DOHH2 (cell line): ENCODE data around the gene CES4A.

ENCODE experiments used
- H3F3A ChIP-seq: fragments of 200-600 bp; sonication (generic), shearing (Covaris generic); 2 replicates; pipeline ENCODE4 v1.6.0; 2016; ENCODE audit warnings: antibody characterized with exemption, mild to moderate bottlenecking; ENCODE audit not compliant: control insufficient read depth, insufficient read depth
- H3K27ac ChIP-seq: fragments of 200-600 bp; sonication (generic); 2 replicates; pipeline ENCODE4 v1.5.1; 2014; ENCODE audit warnings: low read depth, mild to moderate bottlenecking, low read length, moderate library complexity
- H3K27me3 ChIP-seq: fragments of 200-600 bp; sonication (generic); 2 replicates; pipeline ENCODE4 v1.6.1; 2014; ENCODE audit warnings: mild to moderate bottlenecking, low read length, mixed read lengths; ENCODE audit not compliant: control insufficient read depth
- H3K36me3 ChIP-seq: fragments of 200-600 bp; sonication (generic); 2 replicates; pipeline ENCODE4 v1.6.1; 2014; ENCODE audit warnings: mild to moderate bottlenecking, low read length, moderate library complexity, mixed read lengths; ENCODE audit not compliant: control insufficient read depth
- H3K4me1 ChIP-seq: fragments of 200-600 bp; sonication (generic); 2 replicates; pipeline ENCODE4 v1.6.1; 2014; ENCODE audit warnings: mild to moderate bottlenecking, low read length, mixed read lengths; ENCODE audit not compliant: control insufficient read depth
- H3K4me2 ChIP-seq: fragments of 200-600 bp; sonication (generic); 2 replicates; pipeline ENCODE4 v1.6.0; 2014; ENCODE audit warnings: mild to moderate bottlenecking, low read length, moderate library complexity
- H3K4me3 ChIP-seq: fragments of 200-600 bp; sonication (generic); 2 replicates; pipeline ENCODE4 v1.5.1; 2014; ENCODE audit warnings: mild to moderate bottlenecking, low read length, mixed read lengths
- H3K79me2 ChIP-seq: fragments of 200-600 bp; sonication (generic); 2 replicates; pipeline ENCODE4 v1.6.1; 2014; ENCODE audit warnings: mild to moderate bottlenecking, low read length, mixed read lengths; ENCODE audit not compliant: control insufficient read depth
- H3K9me2 ChIP-seq: fragments of 200-600 bp; sonication (generic); replicated peaks from 2 replicates; pipeline ENCODE4 v1.6.1; 2014; ENCODE audit warnings: mild to moderate bottlenecking, low read length, mixed read lengths; ENCODE audit not compliant: control insufficient read depth
- H3K9me3 ChIP-seq: fragments of 200-600 bp; sonication (generic); 2 replicates; pipeline ENCODE4 v1.6.1; 2014; ENCODE audit warnings: antibody characterized with exemption, low read length, mixed read lengths; ENCODE audit not compliant: control insufficient read depth, insufficient read depth
- H4K20me1 ChIP-seq: fragments of 200-600 bp; sonication (generic); 2 replicates; pipeline ENCODE4 v1.6.0; 2014; ENCODE audit warnings: low read depth, mild to moderate bottlenecking, antibody characterized with exemption, low read length, moderate library complexity; ENCODE audit not compliant: control insufficient read depth, insufficient read depth
- EZH2phosphoT487 ChIP-seq: fragments of 200-600 bp; sonication (generic); IDR thresholded peaks from 2 replicates; pipeline ENCODE4 v1.6.1; 2017; ENCODE audit warnings: borderline replicate concordance, mild to moderate bottlenecking, antibody characterized with exemption, low read length, moderate library complexity, mixed read lengths
- TF ChIP-seq, protein P1 (sequence below): fragments of 200-600 bp; sonication (generic); IDR thresholded peaks from one replicate; pipeline ENCODE4 v1.5.1; 2014; ENCODE audit warnings: antibody characterized with exemption, mild to moderate bottlenecking, low read depth, low read length; ENCODE audit not compliant: poor library complexity, severe bottlenecking

Gene CES4A

GRCh38 chr16:67019171-67019570 lies 30.8 kb downstream of the CES4A start:
- Histone ChIP-seq H3K4me2 (no peak overlapping the region), H3K79me2 (no peaks in the 10 kb centered on the region), H3F3A (peaks cover 3% of the 10 kb centered on the region; the same call in 1 of the 2 replicates), H3K4me3 (no peak overlapping the region), H3K27me3 (peaks cover 8% of the 10 kb centered on the region; the same call in 1 of the 2 replicates), H3K9me2 (no peaks in the 10 kb centered on the region), H3K36me3 (no peaks in the 10 kb centered on the region), H3K4me1 (peaks cover 17% of the 10 kb centered on the region), H3K27ac (no peak overlapping the region), H3K9me3 (no peaks in the 10 kb centered on the region), H4K20me1 (no peaks in the 10 kb centered on the region)
- no peak for TF ChIP-seq EZH2phosphoT487
- TF ChIP-seq, protein P1, sequence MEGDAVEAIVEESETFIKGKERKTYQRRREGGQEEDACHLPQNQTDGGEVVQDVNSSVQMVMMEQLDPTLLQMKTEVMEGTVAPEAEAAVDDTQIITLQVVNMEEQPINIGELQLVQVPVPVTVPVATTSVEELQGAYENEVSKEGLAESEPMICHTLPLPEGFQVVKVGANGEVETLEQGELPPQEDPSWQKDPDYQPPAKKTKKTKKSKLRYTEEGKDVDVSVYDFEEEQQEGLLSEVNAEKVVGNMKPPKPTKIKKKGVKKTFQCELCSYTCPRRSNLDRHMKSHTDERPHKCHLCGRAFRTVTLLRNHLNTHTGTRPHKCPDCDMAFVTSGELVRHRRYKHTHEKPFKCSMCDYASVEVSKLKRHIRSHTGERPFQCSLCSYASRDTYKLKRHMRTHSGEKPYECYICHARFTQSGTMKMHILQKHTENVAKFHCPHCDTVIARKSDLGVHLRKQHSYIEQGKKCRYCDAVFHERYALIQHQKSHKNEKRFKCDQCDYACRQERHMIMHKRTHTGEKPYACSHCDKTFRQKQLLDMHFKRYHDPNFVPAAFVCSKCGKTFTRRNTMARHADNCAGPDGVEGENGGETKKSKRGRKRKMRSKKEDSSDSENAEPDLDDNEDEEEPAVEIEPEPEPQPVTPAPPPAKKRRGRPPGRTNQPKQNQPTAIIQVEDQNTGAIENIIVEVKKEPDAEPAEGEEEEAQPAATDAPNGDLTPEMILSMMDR, result no peak

GRCh38 chr16:67021321-67021720 lies 32.9 kb downstream of the CES4A start:
- Histone ChIP-seq H3K27ac (no peak overlapping the region), H4K20me1 (no peaks in the 10 kb centered on the region), H3K4me3 (no peak overlapping the region), H3K27me3 (no peaks in the 10 kb centered on the region), H3K4me1 (peaks cover 17% of the 10 kb centered on the region), H3K36me3 (no peaks in the 10 kb centered on the region), H3K79me2 (no peaks in the 10 kb centered on the region), H3K9me2 (no peaks in the 10 kb centered on the region), H3K4me2 (no peak overlapping the region), H3F3A (no peaks in the 10 kb centered on the region), H3K9me3 (no peaks in the 10 kb centered on the region)
- no peak for TF ChIP-seq EZH2phosphoT487
- TF ChIP-seq, protein P1, result no peak

GRCh38 chr16:67022531-67023214 lies 34.3 kb downstream of the CES4A start:
- H3K27ac ChIP-seq, result no peak overlapping the region
- TF ChIP-seq EZH2phosphoT487, result no peak
- TF ChIP-seq, protein P1, result no peak
- no peak overlapping the region for H3K4me2 ChIP-seq
- H3K4me3 ChIP-seq, result no peak overlapping the region
- H3K4me1 ChIP-seq, result peaks cover 17% of the 10 kb centered on the region
- no peaks in the 10 kb centered on the region for H4K20me1 ChIP-seq
- H3F3A ChIP-seq, result no peaks in the 10 kb centered on the region
- H3K79me2 ChIP-seq, result no peaks in the 10 kb centered on the region
- H3K36me3 ChIP-seq, result no peaks in the 10 kb centered on the region
- H3K9me3 ChIP-seq, result no peaks in the 10 kb centered on the region
- no peaks in the 10 kb centered on the region for H3K9me2 ChIP-seq
- no peaks in the 10 kb centered on the region for H3K27me3 ChIP-seq
